Activated naive CD8-positive, alpha-beta T cell (primary cell): Measurements from ENCODE around the gene SMIM21.

Source experiments
- H3K27ac Mint-ChIP-seq: one replicate; pipeline ENCODE4 v1.8.0; 2021; ENCODE audit warnings: mixed read lengths
- H3K27me3 Mint-ChIP-seq: one replicate; pipeline ENCODE4 v1.8.0; 2021; ENCODE audit warnings: mixed read lengths
- H3K36me3 Mint-ChIP-seq: one replicate; pipeline ENCODE4 v1.8.0; 2021; ENCODE audit warnings: mixed read lengths
- H3K4me1 Mint-ChIP-seq: one replicate; pipeline ENCODE4 v1.8.0; 2021; ENCODE audit warnings: low read depth, mixed read lengths
- H3K4me3 Mint-ChIP-seq: one replicate; pipeline ENCODE4 v1.8.0; 2021; ENCODE audit warnings: mild to moderate bottlenecking, mixed read lengths
- H3K9me3 Mint-ChIP-seq: one replicate; pipeline ENCODE4 v1.8.0; 2021; ENCODE audit warnings: low read depth, mixed read lengths

SMIM21 gene

DNA sequence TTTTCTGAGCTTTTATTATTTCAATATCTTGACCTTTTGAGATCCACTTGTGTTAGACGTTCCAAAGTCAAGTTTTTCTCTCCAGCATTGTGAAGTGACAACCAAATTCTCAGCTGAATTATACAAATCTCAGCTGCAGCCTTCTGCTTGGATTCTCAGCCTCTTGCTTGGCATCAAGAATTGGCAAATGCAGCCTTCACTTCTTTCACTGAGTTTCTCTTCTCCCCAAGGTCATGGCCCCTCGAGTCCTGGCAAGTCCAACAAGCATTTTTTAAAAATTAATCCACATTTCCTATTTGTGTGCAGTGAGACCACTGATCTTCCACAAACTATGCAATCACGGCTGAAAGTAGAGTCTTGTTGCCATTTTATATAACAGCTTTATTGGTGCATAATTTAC, 23.4 kb upstream of the SMIM21 start:
- Mint-ChIP-seq H3K27me3 (peaks cover 22% of the 10 kb centered on the region), H3K36me3 (peaks cover 2% of the 10 kb centered on the region), H3K27ac (no peak overlapping the region), H3K9me3 (peaks cover 15% of the 10 kb centered on the region), H3K4me3 (no peak overlapping the region), H3K4me1 (peaks cover 4% of the 10 kb centered on the region)

DNA sequence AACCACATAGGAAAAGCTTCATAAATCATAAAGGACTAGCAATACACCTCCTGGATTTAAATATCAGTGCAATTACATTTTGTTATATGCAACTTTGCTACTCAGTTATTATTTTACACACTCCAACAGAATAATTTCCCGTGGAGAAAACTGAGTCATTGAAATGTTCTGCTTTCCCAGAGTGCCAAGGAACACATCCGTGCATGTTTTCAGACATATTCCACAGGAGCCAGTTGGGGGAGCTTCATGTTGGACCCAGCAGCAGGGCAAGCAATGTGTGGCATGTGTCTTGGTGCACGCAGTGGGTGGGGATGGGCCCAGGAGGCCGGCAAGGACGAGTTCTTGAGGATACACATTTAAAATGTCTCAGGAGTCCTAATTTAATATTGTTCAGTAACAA, 14.4 kb upstream of the SMIM21 start:
- Mint-ChIP-seq H3K27ac (no peak overlapping the region), H3K27me3 (peaks cover 8% of the 10 kb centered on the region)

DNA sequence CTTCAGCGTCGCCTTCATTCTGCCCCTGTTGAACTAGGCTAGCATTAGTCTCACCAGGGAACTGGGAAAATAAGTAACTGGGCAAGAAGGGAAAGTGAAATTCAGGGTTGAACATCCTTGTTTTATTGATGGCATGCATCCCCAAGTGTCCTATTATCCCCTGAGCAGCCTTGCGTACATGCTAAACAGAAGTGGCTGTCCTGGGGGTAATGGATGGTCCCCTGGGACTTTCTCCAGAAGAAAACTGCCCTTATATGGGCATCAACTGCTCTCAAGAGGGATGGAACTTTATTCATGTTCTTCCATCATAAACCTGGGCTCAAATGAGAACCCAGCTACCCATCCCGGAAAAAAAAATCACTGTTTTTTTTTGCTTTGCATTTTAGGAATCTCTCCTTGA, 11.8 kb upstream of the SMIM21 start:
- H3K9me3 Mint-ChIP-seq, result no peaks in the 10 kb centered on the region
- H3K27me3 Mint-ChIP-seq, result peaks cover 14% of the 10 kb centered on the region
- no peak overlapping the region for H3K4me3 Mint-ChIP-seq
- peaks cover 5% of the 10 kb centered on the region for H3K4me1 Mint-ChIP-seq
- H3K27ac Mint-ChIP-seq, result no peak overlapping the region
- no peaks in the 10 kb centered on the region for H3K36me3 Mint-ChIP-seq

More for the DNA sequence above, 14.4 kb upstream of the SMIM21 start:
- Mint-ChIP-seq H3K4me3 (no peak overlapping the region), H3K4me1 (peaks cover 8% of the 10 kb centered on the region), H3K36me3 (no peaks in the 10 kb centered on the region), H3K9me3 (no peaks in the 10 kb centered on the region)

DNA sequence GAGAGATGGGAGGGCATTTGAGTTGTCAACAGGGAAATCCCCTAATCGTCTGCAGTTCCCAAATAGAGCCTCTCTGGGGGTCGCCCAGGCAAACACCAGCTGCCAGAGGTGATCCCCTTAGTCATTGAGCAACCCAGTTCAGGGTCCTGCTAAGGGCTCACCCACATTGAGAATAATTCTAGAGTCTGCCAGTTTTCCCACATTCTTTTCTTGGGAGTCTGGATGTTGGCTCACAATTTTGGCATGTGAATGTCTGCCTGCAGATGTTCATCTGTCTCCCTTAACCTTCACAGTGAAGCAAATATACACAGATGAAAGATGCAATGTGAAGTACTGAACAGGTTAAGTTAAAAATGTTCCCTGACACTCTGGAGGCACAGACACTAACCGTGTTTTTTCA, 11.4 kb upstream of the SMIM21 start:
- Mint-ChIP-seq H3K36me3 (no peaks in the 10 kb centered on the region), H3K4me3 (no peak overlapping the region), H3K27me3 (peaks cover 14% of the 10 kb centered on the region), H3K9me3 (no peaks in the 10 kb centered on the region), H3K27ac (no peak overlapping the region), H3K4me1 (peaks cover 1% of the 10 kb centered on the region)

DNA sequence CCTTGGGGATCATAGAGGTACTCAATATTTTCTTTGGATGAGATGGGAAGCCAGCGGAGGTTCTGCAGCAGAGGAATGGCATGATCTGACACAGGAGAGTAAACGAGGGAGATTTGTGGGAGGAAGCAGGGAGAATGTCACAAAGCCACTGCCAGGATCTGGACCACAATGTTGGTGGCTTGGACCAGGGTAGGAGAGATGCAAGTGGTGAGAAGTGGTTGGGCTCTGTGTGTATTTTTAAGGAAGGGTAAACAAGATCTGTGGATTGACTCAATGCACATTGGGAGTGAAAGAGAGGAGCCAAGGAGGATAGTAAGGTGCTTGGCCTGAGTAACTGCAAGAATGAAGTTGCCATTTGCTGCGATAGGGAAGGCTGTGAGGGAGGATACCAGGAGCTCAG, 10.5 kb upstream of the SMIM21 start:
- no peaks in the 10 kb centered on the region for H3K9me3 Mint-ChIP-seq

DNA sequence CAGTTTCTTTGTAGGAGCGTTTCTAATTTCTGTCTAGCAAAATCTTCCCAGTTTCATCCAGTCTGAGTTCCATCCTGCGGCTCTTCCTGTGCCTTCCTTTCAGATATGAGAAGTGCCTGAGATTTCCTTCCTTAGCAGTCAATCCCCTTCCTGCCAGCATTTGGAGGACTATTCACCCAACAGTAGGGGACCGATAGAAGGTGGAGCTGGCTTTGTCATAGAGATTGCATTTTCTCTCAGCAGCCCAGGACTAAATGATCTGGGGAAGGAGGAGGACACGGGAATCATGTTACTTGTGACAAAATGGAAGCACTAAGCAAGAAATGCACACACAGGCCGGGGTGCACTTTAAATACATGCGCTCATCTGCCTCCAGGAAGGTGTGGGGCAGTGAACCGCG, 5.6 kb upstream of the SMIM21 start:
- Mint-ChIP-seq H3K4me1 (no peaks in the 10 kb centered on the region), H3K27me3 (peaks cover 10% of the 10 kb centered on the region), H3K36me3 (no peaks in the 10 kb centered on the region), H3K27ac (no peak overlapping the region), H3K9me3 (no peaks in the 10 kb centered on the region), H3K4me3 (no peak overlapping the region)

More for the DNA sequence above, 10.5 kb upstream of the SMIM21 start:
- no peak overlapping the region for H3K4me3 Mint-ChIP-seq
- no peaks in the 10 kb centered on the region for H3K4me1 Mint-ChIP-seq
- peaks cover 16% of the 10 kb centered on the region for H3K27me3 Mint-ChIP-seq
- no peaks in the 10 kb centered on the region for H3K36me3 Mint-ChIP-seq
- no peak overlapping the region for H3K27ac Mint-ChIP-seq

DNA sequence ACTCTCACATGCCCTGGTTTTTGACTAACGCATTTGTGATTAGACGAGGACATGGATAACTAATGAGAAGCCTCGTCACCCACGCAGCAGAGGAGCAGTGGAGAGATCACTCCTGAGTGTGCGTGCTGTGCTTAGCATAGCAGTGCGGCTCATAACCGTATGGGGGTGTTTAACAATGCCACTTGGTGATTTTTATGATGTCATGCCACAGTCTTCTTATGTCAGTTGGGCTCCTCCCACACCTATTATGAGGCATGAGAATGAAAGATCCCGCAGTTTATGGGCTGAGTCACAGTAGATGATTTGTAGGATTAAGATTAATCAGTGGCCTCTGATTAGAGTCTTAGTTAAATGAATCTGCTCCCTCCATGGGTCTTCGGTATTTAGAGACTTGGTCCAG, 2.5 kb upstream of the SMIM21 start:
- Mint-ChIP-seq H3K9me3 (no peaks in the 10 kb centered on the region), H3K27ac (no peak overlapping the region), H3K4me1 (no peaks in the 10 kb centered on the region), H3K36me3 (no peaks in the 10 kb centered on the region), H3K4me3 (no peak overlapping the region), H3K27me3 (peaks cover 11% of the 10 kb centered on the region)

DNA sequence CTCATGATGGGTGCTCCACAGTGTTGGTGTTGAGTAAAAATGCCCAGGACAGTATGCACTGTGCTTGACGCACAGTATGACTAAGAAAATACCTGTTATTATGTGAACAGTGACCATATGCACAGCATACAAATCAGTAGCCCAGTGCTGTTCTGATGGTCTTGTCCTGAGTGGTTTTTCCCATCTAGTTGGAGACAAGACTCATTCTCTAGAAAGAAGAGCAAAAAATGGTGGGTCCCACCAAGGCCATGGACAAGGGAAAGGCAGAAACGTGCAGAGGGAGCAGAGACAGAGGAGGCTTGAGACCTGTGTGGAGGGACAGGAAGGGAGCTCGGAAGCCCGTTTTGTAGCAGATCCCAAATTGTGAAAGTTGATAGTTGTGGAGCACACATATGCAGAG, 987 bp upstream of the SMIM21 start:
- Mint-ChIP-seq H3K9me3 (no peaks in the 10 kb centered on the region), H3K4me1 (no peaks in the 10 kb centered on the region), H3K36me3 (no peaks in the 10 kb centered on the region), H3K27ac (no peak overlapping the region), H3K27me3 (peaks cover 10% of the 10 kb centered on the region), H3K4me3 (no peak overlapping the region)

DNA sequence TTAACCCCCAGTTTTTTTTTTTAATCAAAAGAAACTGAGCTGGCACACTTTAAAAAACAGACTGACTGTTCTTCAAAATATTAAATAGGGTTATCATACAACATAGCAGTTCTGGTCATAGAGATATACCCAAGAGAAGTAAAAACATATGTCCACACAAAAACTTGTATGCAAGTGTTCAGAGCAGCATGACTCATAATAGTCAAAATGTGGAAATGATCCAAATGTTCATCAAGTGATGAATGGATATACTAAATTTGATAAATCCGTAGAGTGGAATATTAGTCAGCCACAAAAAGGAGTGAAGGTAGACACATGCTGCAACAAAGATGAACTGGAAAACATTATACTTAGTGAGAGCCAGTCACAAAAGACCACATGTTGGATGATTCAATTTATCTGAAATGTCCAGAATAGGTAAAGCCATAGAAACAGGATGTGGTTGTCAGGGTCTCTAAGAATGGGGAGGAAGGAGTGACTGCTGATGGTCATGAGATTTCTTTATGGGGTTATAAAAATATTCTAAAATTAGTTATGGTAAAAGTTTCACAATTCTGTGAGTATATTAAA, 5.1 kb downstream of the SMIM21 start:
- no peak overlapping the region for H3K27ac Mint-ChIP-seq
- H3K4me3 Mint-ChIP-seq, result no peak overlapping the region
- no peaks in the 10 kb centered on the region for H3K4me1 Mint-ChIP-seq
- H3K27me3 Mint-ChIP-seq, result peaks cover 8% of the 10 kb centered on the region
- no peaks in the 10 kb centered on the region for H3K9me3 Mint-ChIP-seq
- H3K36me3 Mint-ChIP-seq, result no peaks in the 10 kb centered on the region

DNA sequence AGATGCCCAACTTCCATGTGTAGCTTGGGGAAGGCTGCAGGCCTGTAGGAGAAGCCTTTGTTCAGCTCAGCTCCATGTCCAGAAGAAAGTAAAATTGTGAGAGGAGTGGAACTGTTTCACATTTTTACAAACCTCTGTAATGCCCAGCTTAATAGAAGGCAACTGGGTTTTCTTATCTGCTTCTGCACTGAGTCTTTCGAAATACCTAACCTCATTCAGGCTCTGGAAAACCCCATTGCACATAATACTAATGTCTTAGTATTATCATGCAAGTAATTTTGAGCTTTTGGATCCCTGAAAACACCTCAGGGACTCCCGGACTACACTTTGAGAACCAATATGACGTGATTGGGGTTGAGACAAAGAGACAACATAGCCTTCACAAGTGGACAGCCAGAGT, 5.8 kb downstream of the SMIM21 start:
- Mint-ChIP-seq H3K9me3 (no peaks in the 10 kb centered on the region), H3K4me1 (no peaks in the 10 kb centered on the region), H3K27ac (no peak overlapping the region), H3K27me3 (peaks cover 5% of the 10 kb centered on the region), H3K36me3 (no peaks in the 10 kb centered on the region), H3K4me3 (no peak overlapping the region)

DNA sequence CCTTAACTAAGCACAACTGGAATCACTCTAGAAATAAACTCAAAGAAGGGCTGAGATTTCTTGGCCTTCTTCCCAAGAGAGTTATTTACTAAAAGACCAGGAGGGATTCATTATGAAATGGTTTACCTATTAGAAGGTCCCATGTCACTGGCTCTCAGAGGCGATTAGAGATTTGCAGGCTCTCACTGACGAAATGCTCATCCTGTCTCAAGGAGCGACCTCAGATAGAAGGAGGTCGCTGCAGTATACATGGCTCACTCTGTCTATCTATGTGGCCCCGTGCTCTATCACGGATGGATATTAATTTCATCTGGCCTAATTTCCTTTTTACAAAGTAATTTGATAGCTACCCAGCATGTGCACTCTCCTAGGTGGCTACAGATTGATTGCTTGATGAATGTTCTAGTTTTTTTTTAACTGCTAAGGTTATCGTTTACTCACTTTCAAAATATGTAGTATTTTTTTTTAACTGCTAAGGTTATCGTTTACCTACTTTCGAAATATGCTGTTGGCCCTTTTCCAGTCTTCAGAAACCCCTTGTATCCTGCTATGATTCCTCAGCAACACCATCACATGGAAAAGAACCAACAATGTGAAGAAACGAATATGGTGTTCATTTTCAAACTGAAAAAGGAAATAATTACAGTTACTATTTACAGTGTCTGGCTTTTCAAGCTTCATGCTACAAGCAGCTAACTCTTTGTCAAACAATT, 9.1 kb downstream of the SMIM21 start:
- no peaks in the 10 kb centered on the region for H3K4me1 Mint-ChIP-seq
- H3K36me3 Mint-ChIP-seq, result no peaks in the 10 kb centered on the region
- peaks cover 2% of the 10 kb centered on the region for H3K27me3 Mint-ChIP-seq
- H3K9me3 Mint-ChIP-seq, result no peaks in the 10 kb centered on the region
- no peak overlapping the region for H3K27ac Mint-ChIP-seq
- H3K4me3 Mint-ChIP-seq, result no peak overlapping the region

DNA sequence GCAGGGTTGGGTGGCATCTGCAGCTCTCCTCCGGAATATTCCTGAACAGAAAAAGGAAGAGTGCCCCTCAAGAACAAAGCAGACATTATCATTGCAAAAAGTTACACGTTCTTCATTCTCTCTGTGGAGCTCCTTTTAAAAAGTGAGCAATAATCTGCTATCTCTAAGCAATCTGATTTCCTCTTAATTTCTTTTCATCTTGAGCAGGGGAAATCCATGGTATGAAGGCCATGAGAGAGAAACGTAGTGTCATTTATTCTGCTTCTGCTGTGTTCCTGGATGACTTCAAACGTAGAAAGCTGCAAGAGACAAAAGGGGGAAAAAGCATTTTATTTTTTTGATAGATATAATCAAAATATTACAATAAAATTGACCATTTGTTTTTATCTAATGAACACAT, 16.9 kb downstream of the SMIM21 start:
- H3K36me3 Mint-ChIP-seq, result no peaks in the 10 kb centered on the region
- H3K27me3 Mint-ChIP-seq, result peaks cover 3% of the 10 kb centered on the region
- peaks cover 18% of the 10 kb centered on the region for H3K4me1 Mint-ChIP-seq
- no peak overlapping the region for H3K4me3 Mint-ChIP-seq
- H3K9me3 Mint-ChIP-seq, result no peaks in the 10 kb centered on the region
- no peak overlapping the region for H3K27ac Mint-ChIP-seq

DNA sequence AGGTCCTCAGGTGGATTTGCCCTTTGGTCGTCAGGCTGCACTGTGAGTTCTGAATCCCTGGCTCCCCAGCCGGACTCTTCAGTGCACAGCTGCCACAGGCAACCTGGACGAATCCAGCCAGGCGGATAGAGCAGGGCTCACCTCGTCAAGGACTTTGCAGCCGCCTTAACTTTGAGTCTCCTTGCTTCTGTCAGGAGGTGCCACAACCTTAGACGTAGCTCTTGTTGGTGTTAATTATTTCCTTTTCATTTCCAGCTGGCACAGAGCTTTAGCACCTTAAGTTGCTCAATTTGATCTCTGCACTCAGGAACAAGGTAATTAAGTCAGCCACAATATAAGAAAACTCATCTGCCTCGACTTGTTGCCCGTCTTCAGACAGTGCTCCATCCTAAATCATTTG, 17.7 kb downstream of the SMIM21 start:
- Mint-ChIP-seq H3K4me3 (no peak overlapping the region), H3K4me1 (peaks cover 18% of the 10 kb centered on the region), H3K27me3 (peaks cover 3% of the 10 kb centered on the region), H3K27ac (no peak overlapping the region), H3K9me3 (no peaks in the 10 kb centered on the region), H3K36me3 (no peaks in the 10 kb centered on the region)

DNA sequence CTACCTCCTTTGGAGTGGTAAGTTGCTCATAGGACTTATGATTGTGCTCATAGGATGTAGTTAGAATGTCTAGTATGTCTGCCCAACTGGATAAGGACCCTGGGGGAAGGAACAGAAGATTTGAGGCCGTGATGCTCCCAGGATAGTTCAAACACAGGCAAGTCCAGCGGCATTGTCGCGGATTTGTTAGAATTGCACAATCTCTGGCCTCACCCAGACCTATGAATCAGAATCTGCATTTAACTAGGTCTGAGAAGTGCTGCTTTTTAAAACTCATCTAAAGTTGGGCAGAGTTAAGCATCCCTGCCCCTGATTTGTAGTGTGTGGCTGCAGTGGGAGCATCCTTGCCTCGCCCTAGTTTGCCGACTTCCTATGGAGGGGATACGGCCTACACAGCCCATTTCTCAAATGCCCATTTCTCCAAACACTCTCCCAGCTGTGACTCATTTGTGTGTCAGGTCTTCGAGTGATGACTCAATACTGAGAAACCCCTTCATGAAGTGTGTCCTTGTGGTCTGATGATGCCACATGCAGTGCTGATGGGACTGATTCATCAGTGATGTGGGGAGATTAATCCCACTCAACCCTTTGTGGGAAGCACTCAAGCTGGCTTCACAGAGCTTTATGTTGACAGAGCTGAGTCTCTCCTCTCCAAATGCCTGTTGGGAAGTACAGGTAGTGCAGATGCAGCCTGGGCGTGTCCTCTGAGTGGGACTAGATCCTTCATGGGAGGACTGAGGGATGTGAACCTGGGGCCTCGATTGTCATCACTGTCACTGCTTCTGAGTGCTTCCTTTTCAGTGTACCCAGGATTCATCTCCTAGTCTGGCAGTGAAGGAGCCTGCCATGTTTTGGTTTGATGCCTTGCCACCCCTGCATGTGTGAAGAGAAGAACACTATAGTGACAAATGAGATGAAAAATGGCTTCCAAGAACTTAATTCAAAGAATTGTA, 18.7 kb downstream of the SMIM21 start:
- Mint-ChIP-seq H3K27me3 (peaks cover 4% of the 10 kb centered on the region), H3K9me3 (no peaks in the 10 kb centered on the region), H3K27ac (no peak overlapping the region), H3K4me3 (no peak overlapping the region), H3K36me3 (no peaks in the 10 kb centered on the region), H3K4me1 (peaks cover 18% of the 10 kb centered on the region)
